Measurements from ENCODE around the gene ABCC8.

ABCC8 gene

DNA sequence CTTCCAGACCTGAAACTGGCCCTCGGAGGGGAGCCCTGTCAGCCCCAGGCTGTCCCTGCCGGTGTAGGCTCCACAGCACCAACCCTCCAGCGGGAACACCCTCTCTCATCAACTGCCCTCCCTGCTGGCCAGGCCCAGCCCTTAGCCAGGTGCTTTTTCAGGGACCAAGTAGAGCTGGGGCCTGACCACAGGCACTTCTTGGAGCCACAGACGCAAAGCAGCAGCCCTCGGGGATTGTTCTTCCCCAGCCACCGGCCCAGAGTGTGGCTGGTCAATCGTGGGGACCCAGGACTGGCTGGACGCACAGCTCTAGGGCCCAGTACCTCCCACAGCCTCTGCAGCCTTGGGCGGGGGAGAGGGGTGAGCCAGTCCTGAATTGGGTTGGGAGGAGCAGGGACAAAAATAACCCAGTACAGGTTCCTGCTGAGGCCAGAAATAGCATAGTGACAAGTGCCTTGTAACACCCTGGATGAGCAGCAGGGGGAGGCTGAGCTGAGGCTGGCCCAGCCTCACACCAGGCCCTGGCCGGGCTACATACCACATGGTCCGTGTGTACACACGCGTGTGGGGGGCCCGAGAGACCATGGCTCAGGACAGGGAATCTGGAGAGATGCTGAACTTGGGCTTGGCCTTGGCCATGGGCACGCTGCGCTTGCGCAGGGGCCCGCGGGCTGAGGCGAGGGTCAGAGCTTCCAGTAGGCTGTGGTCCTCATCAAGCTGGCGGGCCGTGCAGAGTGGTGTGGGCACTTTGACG, 90.1 kb downstream of the ABCC8 start:
- no peak overlapping the region for H3K4me3 ChIP-seq (ENCODE audit: low read length)
- TF ChIP-seq, protein P1, sequence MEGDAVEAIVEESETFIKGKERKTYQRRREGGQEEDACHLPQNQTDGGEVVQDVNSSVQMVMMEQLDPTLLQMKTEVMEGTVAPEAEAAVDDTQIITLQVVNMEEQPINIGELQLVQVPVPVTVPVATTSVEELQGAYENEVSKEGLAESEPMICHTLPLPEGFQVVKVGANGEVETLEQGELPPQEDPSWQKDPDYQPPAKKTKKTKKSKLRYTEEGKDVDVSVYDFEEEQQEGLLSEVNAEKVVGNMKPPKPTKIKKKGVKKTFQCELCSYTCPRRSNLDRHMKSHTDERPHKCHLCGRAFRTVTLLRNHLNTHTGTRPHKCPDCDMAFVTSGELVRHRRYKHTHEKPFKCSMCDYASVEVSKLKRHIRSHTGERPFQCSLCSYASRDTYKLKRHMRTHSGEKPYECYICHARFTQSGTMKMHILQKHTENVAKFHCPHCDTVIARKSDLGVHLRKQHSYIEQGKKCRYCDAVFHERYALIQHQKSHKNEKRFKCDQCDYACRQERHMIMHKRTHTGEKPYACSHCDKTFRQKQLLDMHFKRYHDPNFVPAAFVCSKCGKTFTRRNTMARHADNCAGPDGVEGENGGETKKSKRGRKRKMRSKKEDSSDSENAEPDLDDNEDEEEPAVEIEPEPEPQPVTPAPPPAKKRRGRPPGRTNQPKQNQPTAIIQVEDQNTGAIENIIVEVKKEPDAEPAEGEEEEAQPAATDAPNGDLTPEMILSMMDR (conservative IDR thresholded peaks at IDR 0.05; ENCODE audit: low read length): peak; percentile 65
- DNase-seq (ENCODE audit: low read depth): peak; percentile 32

DNA sequence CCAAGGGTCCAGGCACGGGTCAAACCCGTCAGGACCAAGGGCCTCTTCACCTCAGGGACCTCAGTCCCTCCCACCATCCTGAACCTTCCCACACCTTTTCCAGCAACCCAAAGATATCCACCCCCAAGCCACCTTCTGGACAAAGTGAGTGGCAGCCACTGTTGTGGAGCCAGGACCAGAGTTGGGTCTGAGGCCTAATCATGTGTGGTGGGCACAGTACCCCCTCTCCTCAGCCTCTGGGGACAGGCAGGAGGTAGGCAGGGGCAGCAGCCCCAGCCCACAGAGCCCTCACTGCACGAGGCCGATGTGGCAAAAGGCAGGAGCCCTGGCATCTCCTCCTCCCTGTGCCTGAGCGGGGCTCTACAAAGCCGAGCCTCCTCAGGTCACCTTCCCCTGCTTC, 90.7 kb downstream of the ABCC8 start:
- no peak for DNase-seq (ENCODE audit: low read depth)
- no peak overlapping the region for H3K4me3 ChIP-seq (ENCODE audit: low read length)
- TF ChIP-seq, protein P1 (conservative IDR thresholded peaks at IDR 0.05; ENCODE audit: low read length): no peak

DNA sequence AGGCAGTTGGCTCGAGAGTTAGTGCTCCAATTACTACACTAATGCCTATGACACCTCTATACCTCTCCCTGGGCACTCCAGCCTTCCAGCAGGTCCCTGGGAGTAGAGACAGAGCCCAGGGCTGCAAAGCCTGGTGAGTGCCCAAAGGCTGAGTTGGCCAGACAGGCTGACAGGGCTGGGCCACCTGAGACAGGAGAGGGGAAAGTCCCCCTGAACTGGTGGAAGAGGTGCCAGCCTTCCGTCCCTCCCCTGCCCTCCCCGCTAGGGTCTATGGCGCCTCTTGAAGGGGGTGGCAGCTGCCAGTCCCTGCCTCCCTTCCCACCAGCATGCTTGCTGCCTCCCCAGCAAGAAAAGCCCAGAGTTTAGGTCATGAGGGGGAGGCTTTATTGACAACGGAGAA, 91.2 kb downstream of the ABCC8 start:
- DNase-seq (ENCODE audit: low read depth): no peak
- TF ChIP-seq, protein P1 (conservative IDR thresholded peaks at IDR 0.05; ENCODE audit: low read length): no peak
- H3K4me3 ChIP-seq (ENCODE audit: low read length): no peak overlapping the region

DNA sequence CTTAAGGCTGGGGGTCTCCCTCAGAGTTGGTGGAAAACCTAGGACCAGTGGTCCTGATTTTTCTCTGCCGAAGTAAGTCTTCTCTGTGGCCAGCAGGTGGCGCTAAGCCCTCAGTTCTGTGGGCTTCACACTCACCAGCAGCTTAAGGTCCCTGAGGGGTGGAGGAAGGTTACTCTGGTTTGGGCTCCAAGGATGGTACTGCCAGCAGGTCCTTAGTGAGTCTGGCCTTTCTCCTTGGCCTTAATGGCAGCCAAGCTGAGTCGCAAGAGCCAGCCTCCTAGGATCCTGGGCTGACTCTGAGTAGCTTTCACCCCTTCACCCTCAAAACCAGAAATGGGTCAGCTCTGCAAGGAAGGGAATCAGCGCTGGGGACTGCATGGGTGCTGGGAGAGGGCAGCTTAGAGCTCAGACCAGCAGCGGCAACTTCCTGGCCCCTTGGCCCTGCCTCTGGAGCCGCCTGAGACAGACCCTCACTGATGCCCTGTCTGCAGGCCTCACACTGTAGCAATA, 92.6 kb downstream of the ABCC8 start:
- DNase-seq (ENCODE audit: low read depth): peak; percentile 80
- TF ChIP-seq, protein P1 (conservative IDR thresholded peaks at IDR 0.05; ENCODE audit: low read length): peak; percentile 91
- no peak overlapping the region for H3K4me3 ChIP-seq (ENCODE audit: low read length)

DNA sequence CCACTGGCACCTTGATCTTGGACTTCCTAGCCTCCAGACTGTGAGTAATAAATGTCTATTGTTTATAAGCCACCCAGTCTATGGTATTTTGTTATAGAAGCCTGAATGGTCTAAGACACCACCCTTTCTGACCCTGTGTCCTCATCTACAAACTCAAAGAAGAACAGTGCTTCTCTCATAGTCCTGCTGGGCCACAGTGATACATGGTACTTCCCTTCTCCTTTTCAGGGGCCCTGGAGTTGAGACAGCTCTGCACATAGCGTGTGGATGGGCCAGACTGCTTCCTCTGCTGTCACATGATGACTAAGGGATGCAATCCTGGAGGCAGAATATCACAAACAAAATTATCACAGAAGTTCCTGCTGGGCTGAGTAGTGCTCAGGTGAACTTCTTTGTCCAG, 93.2 kb downstream of the ABCC8 start:
- no peak overlapping the region for H3K4me3 ChIP-seq (ENCODE audit: low read length)
- TF ChIP-seq, protein P1 (conservative IDR thresholded peaks at IDR 0.05; ENCODE audit: low read length): no peak
- no peak for DNase-seq (ENCODE audit: low read depth)

DNA sequence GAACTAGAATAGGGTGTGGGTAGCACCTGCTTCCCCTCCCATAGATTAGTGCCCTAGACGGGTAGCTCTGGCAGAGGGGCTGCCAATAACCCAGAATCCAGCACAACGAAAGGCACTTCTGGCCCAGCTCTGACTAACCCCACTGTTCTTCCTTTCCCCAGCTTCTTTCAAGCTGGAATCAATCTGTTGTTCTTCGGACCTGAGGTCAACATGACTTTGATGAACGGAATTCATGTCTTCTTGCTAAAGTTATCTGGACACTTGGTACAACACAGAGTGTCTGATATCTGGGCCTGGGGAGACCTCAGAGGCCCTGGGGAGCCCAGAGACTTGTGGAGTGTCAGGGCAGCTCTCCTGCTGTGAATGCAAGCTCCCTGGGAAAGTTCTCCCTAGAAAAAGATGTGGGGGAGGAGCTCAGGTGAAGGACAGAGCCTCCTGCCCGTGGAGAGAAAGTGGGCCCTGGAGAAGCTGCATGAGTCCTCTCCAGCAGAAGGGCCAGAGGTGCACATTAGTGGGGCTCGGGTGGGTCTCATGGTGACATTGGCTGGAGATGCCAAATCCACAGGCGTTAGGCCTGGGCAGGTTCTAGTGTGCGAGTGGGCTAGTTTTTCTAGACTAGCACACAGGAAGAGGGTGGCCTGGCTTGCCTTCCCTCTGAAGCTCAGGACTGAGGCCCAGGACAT, 94.5 kb downstream of the ABCC8 start:
- TF ChIP-seq, protein P1 (conservative IDR thresholded peaks at IDR 0.05; ENCODE audit: low read length): no peak
- peak; percentile 25 for DNase-seq (ENCODE audit: low read depth)
- no peak overlapping the region for H3K4me3 ChIP-seq (ENCODE audit: low read length)

DNA sequence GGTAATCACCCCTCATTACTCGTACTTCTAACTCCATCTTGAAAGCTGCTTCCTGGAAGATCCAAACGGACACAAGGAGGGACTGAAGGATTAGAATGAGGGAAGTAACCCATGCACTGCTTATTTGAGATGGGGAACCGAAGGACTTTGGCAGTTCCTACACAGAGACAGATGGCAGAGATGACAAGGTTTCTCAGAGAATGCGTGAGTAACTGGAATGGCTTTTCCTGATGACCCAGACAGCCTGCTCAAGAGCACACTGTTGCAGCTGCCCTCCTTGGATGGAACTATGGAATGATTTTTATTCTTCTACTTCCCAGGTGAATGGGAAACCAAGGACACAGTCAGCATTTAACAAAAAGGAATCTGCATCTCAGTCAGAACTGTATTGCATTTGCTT, 95.5 kb downstream of the ABCC8 start:
- DNase-seq (ENCODE audit: low read depth): peak; percentile 49
- H3K4me3 ChIP-seq (ENCODE audit: low read length): no peak overlapping the region
- TF ChIP-seq, protein P1 (conservative IDR thresholded peaks at IDR 0.05; ENCODE audit: low read length): no peak

Measured in AG10803 (cell line).